HG03460 (cell line): ENCODE data around the gene LRRC74B.
A peak's percentile ranks its signal among the peaks of the same experiment; 100 is the strongest.

ENCODE experiments used
- ATAC-seq: cut with Tn5 transposase; IDR thresholded peaks from one replicate; pipeline ENCODE4 v1.9.1; 2021; ENCODE audit not compliant: unreplicated experiment

The LRRC74B gene

GRCh38 chr22:21014202-21014725 is 31.5 kb upstream of the LRRC74B start:
- peak; percentile 73 for ATAC-seq

- ATAC-seq = no peak
Measured at GRCh38 chr22:21014726-21015465, 30.9 kb upstream of the LRRC74B start, which contains the start of gene P2RX6. Gene P2RX6, plus strand, starts transcription at chr22:21015165. Its CDS starts 10 bp downstream, at chr22:21015175.

- no peak for ATAC-seq
Measured at GRCh38 chr22:21015466-21016006, 30.2 kb upstream of the LRRC74B start.

GRCh38 chr22:21016644-21017420 is 28.9 kb upstream of the LRRC74B start:
- ATAC-seq = no peak

- ATAC-seq = no peak
Measured at GRCh38 chr22:21018314-21018713, 27.4 kb upstream of the LRRC74B start.

- ATAC-seq = no peak
Measured at GRCh38 chr22:21020802-21021429, 24.8 kb upstream of the LRRC74B start.

GRCh38 chr22:21022507-21022906 is 23.2 kb upstream of the LRRC74B start:
- ATAC-seq = no peak

- no peak for ATAC-seq
Measured at GRCh38 chr22:21022955-21023614, 22.7 kb upstream of the LRRC74B start.

GRCh38 chr22:21025266-21025665 is 20.5 kb upstream of the LRRC74B start:
- ATAC-seq = no peak

GRCh38 chr22:21025763-21026755 is 19.7 kb upstream of the LRRC74B start:
- ATAC-seq = no peak

- no peak for ATAC-seq
Measured at GRCh38 chr22:21026783-21027692, 18.7 kb upstream of the LRRC74B start.

GRCh38 chr22:21028277-21029251 is 17.2 kb upstream of the LRRC74B start:
- ATAC-seq = no peak

- no peak for ATAC-seq
Measured at GRCh38 chr22:21029486-21030025, 16.2 kb upstream of the LRRC74B start.

GRCh38 chr22:21030032-21030431 is 15.7 kb upstream of the LRRC74B start:
- no peak for ATAC-seq

- ATAC-seq = no peak
Measured at GRCh38 chr22:21030621-21031544, 14.9 kb upstream of the LRRC74B start.

GRCh38 chr22:21031545-21032036 is 14.2 kb upstream of the LRRC74B start:
- no peak for ATAC-seq
